ENCODE data around the gene MNAT1. TPM values are rescaled to one million over a fixed set of nuclear protein-coding genes. Genes with fewer than 3 reads are reported as not detected.

Gene MNAT1
- total RNA-seq, 4 donors from 2014 or later, result 4.4 to 69.7 (median 46.9) TPM

GRCh38 chr14:60862283-60862682 is 127.7 kb downstream of the MNAT1 start:
- DNase-seq, result peak; percentile 29 to 61
- H3K4me1 ChIP-seq, result peaks cover 7 to 9% of the 10 kb centered on the region in 2 donors
- intact Hi-C loops (cut with DNase I; ENCODE audit: low total_unique reads), result no loop called here

GRCh38 chr14:60863249-60863648 is 128.7 kb downstream of the MNAT1 start:
- no peak for DNase-seq
- no peak overlapping the region for H3K27ac ChIP-seq
- peaks cover 7 to 9% of the 10 kb centered on the region in 2 donors for H3K4me1 ChIP-seq
- intact Hi-C loops (cut with DNase I; ENCODE audit: low total_unique reads), result no loop called here
- no peaks in the 10 kb centered on the region for H3K27me3 ChIP-seq
- no peak overlapping the region for H3K4me3 ChIP-seq
- no peaks in the 10 kb centered on the region for H3K36me3 ChIP-seq
- H3K9me3 ChIP-seq, result no peaks in the 10 kb centered on the region
- TF ChIP-seq POLR2A (IDR thresholded peaks at IDR 0.05), result no peak
- TF ChIP-seq, protein P1, sequence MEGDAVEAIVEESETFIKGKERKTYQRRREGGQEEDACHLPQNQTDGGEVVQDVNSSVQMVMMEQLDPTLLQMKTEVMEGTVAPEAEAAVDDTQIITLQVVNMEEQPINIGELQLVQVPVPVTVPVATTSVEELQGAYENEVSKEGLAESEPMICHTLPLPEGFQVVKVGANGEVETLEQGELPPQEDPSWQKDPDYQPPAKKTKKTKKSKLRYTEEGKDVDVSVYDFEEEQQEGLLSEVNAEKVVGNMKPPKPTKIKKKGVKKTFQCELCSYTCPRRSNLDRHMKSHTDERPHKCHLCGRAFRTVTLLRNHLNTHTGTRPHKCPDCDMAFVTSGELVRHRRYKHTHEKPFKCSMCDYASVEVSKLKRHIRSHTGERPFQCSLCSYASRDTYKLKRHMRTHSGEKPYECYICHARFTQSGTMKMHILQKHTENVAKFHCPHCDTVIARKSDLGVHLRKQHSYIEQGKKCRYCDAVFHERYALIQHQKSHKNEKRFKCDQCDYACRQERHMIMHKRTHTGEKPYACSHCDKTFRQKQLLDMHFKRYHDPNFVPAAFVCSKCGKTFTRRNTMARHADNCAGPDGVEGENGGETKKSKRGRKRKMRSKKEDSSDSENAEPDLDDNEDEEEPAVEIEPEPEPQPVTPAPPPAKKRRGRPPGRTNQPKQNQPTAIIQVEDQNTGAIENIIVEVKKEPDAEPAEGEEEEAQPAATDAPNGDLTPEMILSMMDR (IDR thresholded peaks at IDR 0.05), result no peak

More at GRCh38 chr14:60862283-60862682, 127.7 kb downstream of the MNAT1 start:
- Histone ChIP-seq H3K27ac (no peak overlapping the region), H3K4me3 (no peak overlapping the region), H3K36me3 (no peaks in the 10 kb centered on the region), H3K9me3 (no peaks in the 10 kb centered on the region), H3K27me3 (no peaks in the 10 kb centered on the region)
- TF ChIP-seq, protein P1 (IDR thresholded peaks at IDR 0.05), result no peak
- no peak for TF ChIP-seq POLR2A (IDR thresholded peaks at IDR 0.05)

GRCh38 chr14:60865378-60866127 is 131.0 kb downstream of the MNAT1 start:
- Histone ChIP-seq H3K27ac (peak overlapping the region; percentile 34 to 57), H3K9me3 (no peaks in the 10 kb centered on the region), H3K4me3 (no peak overlapping the region), H3K27me3 (no peaks in the 10 kb centered on the region), H3K4me1 (peaks cover 7 to 9% of the 10 kb centered on the region in 2 donors), H3K36me3 (no peaks in the 10 kb centered on the region)
- TF ChIP-seq POLR2A (IDR thresholded peaks at IDR 0.05), result no peak
- TF ChIP-seq, protein P1 (IDR thresholded peaks at IDR 0.05), result no peak
- DNase-seq, result no peak
- intact Hi-C loops (cut with DNase I; ENCODE audit: low total_unique reads), result no loop called here

DNA sequence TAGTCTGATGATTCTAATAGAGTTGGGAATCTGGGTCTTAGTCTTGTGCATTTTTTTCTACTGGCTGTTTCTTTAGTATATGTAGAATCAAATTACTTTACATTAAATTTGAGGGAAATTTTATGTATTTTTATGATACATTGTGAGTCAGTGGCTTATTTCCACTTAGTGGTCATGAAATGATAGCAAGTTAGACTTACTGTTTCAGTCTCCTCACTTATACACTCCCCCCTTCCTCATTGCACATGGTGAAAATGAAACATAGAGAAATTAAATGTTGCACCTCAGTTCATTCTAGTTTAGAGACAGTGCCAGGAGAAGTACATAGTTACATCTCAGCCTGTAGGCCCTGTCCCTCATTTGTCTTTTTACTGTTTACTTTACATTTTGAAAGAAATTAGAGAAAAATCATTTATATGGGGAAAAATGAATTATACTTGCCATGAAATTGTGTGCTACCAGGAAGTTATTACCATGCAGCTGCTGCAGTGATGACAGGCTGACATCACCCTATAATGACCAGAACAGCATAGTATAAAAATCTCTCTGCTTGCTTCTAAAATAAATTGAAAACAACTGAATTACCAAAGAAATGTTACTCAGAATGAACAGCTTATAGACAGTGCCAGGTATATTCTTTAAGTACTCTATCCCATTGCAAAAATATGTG is 133.1 kb downstream of the MNAT1 start:
- H3K36me3 ChIP-seq, result no peaks in the 10 kb centered on the region
- TF ChIP-seq, protein P1 (IDR thresholded peaks at IDR 0.05), result no peak
- no peak for TF ChIP-seq POLR2A (IDR thresholded peaks at IDR 0.05)
- H3K9me3 ChIP-seq, result no peaks in the 10 kb centered on the region
- H3K4me1 ChIP-seq, result peaks cover 0 to 7% of the 10 kb centered on the region in 2 donors
- no peak for DNase-seq
- H3K27me3 ChIP-seq, result no peaks in the 10 kb centered on the region
- no peak overlapping the region for H3K27ac ChIP-seq
- no peak overlapping the region for H3K4me3 ChIP-seq
- intact Hi-C loops (cut with DNase I; ENCODE audit: low total_unique reads), result no loop called here

DNA sequence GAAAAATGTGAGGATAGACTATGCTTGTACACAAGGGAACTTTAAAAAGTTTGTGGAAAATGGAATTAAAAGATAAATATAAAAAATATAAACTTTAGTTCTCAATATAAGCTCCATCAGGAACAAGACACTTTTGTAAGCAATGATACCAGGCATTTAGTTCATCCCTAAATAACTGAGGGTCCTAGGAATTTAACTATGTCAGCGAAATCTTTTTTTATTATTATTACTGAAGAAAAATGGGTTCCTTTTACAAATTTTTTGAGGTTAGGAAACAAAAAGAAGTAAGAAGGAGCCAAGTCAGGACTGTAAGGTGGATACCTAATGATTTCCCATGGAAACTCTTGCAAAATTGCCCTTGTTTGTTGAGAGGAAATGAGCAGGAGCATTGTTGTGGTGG is 143.6 kb downstream of the MNAT1 start:
- no peak overlapping the region for H3K4me3 ChIP-seq
- TF ChIP-seq, protein P1 (IDR thresholded peaks at IDR 0.05), result no peak
- no peak for TF ChIP-seq POLR2A (IDR thresholded peaks at IDR 0.05)
- no peak overlapping the region for H3K27ac ChIP-seq
- H3K4me1 ChIP-seq, result no peaks in the 10 kb centered on the region
- no peaks in the 10 kb centered on the region for H3K9me3 ChIP-seq
- H3K36me3 ChIP-seq, result no peaks in the 10 kb centered on the region
- no peaks in the 10 kb centered on the region for H3K27me3 ChIP-seq
- DNase-seq, result no peak
- intact Hi-C loops (cut with DNase I; ENCODE audit: low total_unique reads), result no loop called here
